ENCODE measurements around the gene CELF5. TPM values are rescaled to one million over a fixed set of nuclear protein-coding genes. Genes with fewer than 3 reads are reported as not detected.

CELF5 gene
- not detected for total RNA-seq

DNA sequence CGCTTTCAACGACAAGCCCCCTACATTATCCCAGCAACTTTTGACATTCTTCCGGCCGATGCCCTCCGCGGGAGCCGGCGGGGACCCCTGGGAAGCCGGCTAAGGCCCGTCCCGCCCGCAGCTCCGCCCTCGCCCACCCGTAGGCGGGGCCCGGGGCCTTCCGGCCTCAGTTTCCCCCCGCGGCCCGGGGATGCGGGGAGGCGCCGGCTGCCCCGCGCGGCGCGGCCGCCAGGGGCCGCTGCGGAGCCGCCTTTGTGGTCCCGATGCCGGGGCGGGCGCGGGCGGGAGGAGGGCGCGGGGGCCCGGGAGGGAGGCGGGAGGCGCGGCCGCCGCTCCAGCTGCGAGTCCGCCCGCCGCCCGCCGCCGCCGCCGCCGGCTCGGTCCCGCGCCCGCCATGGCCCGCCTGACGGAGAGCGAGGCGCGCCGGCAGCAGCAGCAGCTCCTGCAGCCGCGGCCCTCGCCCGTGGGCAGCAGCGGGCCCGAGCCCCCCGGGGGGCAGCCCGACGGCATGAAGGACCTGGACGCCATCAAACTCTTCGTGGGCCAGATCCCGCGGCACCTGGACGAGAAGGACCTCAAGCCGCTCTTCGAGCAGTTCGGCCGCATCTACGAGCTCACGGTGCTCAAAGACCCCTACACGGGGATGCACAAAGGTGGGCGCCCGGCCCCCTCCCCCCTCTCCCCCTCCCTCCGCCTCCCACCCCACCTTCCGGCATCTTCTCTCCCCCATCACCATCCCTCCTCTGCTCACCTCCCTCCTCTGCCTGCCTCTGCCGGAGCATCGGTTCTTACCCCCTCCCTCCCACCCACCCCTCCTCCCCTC lies at the start of gene CELF5:
Gene CELF5, plus strand, starts transcription at position 316 of the 823 bp plus-strand sequence. Its CDS starts 79 bp downstream, at position 395.
- Mint-ChIP-seq H3K4me1 (no peaks in the 10 kb centered on the region), H3K4me3 (no peak within 1 kb of the TSS)

DNA sequence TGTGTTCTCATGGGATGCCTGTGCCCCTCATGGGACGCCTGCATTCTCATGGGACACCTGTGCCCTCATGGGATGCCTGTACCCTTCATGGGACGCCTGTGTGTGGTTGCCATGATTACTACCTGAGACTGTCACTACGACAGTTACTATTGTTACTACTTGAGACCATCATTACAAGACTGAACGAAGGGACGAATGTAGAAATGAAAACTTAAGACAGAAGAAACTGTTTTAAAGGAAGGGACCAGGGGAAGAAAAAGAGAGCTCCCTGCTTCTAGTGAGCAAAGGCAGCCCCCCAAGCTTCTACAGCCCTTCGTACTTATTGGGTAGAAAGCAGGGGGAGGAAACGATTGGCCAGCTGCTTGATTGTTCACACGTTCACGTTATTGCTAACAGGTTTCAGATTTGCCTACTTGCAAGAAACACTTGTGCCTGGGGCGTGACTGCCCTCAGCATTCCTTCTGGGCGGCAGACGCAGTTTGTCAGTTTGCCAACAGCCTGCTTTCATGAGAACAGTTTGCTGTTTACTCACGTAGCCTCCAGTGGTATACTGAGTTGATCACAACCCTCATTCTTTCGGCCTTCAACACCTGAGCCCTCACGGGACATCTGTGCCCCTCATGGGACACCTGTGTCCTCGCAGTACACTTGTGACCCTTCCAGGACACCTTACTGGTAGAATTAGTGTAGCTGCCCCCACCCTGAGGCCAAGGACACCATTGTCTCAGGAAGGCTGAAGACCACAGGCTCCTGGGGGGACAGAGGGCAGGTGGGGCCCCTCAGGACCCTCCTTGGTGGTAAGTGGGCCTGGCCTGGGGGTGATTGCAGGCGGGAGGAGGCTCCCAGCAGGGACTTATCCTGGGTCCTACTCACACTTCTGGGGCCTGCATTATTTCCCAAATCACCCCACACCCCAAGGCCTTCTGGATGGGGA lies 48.4 kb upstream of the CELF5 start:
- peak overlapping the region; percentile 84 for H3K4me3 Mint-ChIP-seq
- no peaks in the 10 kb centered on the region for H3K27me3 Mint-ChIP-seq
- peak overlapping the region; percentile 95 for H3K27ac Mint-ChIP-seq
- H3K36me3 Mint-ChIP-seq: peaks cover 29% of the 10 kb centered on the region
- DNase-seq (no peak), ATAC-seq (no peak)
- peaks cover 19% of the 10 kb centered on the region for H3K4me1 Mint-ChIP-seq
- CTCF ChIA-PET: interaction anchor here (0.9 to 2.0 kb wide), 3 partner anchors 12 to 72 kb away, joined by 3 to 8 read pairs (median 4); no protein-coding TSS in a partner anchor
- H3K9me3 Mint-ChIP-seq (ENCODE audit: low read depth): no peaks in the 10 kb centered on the region

More for the DNA sequence above, at the start of gene CELF5:
- Mint-ChIP-seq H3K9me3 (ENCODE audit: low read depth) (no peaks in the 10 kb centered on the region), H3K36me3 (no peaks in the 10 kb centered on the region), H3K27me3 (peaks cover 33% of the 10 kb centered on the region), H3K27ac (no peak within 1 kb of the TSS)
- ATAC-seq: peak; percentile 82
- CTCF ChIA-PET: interaction anchor here (0.8 to 1.7 kb wide), 8 partner anchors 9 to 205 kb away, joined by 3 to 6 read pairs (median 3); no protein-coding TSS in a partner anchor
- DNase-seq: peak; percentile 52

DNA sequence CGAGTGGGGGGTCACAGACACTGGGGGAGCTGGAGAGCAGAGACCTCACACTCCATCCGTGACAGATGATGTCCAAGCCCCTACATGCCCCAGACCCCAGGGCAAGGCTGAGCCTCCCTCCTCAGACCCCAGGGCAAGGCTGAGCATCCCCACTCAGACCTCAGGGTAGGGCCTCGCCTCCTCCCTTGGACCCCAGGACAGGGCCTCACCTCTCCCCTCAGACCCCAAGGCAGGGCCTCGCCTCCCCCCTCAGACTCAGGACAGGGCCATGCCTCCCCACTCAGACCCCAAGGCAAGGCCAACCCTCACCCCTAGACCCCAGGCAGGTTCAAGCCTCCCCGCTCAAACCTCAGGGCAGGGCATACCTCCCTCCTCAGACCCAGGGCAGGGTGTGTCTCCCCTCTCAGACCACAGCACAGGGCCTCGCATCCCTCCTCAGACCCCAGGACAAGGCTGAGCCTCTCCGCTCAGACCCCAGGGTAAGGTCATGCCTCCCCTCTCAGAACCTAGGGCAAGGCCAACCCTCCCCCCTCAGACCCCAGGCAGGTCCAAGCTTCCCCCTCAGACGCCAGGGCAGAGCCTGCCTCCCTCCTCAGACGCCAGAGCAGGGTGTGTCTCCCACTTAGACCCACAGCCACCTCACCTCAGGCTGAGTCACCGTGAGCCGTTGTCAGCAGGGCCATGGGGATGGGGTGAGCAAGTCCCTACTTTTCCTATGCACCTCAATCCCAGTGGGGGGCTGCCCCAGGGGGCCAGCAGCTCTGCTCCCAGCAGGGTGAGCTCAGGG lies 47.6 kb upstream of the CELF5 start:
- Mint-ChIP-seq H3K27me3 (no peaks in the 10 kb centered on the region), H3K4me3 (peak overlapping the region; percentile 84), H3K9me3 (ENCODE audit: low read depth) (no peaks in the 10 kb centered on the region), H3K27ac (peak overlapping the region; percentile 95), H3K4me1 (peaks cover 21% of the 10 kb centered on the region), H3K36me3 (peaks cover 35% of the 10 kb centered on the region)
- CTCF ChIA-PET: interaction anchor here (0.7 to 2.0 kb wide), 4 partner anchors 13 to 73 kb away, joined by 3 to 8 read pairs (median 4); no protein-coding TSS in a partner anchor
- ATAC-seq (peak; percentile 59), DNase-seq (peak; percentile 90)

DNA sequence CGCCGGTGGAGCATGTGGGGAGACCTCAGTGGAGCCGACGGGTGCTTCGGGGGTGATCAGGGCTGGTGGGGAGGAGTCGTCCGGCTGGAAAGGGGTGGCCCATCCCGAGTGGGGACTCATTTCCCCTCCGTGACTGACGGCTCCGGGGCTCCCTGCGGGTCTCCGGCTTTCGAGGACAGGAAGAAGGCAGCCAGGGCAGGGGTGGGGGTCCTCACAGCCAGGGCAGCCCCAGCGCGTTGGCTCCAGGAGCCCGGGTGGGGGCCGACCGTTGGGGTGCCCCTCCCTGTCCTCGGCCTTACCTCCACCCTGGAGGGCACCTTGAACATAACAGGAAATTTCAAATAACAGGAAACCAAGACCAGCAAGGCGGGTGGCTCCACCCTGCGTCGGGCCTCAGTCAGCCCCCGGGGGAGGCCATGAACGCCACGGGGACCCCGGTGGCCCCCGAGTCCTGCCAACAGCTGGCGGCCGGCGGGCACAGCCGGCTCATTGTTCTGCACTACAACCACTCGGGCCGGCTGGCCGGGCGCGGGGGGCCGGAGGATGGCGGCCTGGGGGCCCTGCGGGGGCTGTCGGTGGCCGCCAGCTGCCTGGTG lies 46.0 kb upstream of the CELF5 start, which contains the start of gene S1PR4:
Gene S1PR4, plus strand, starts transcription at position 393 of the 596 bp plus-strand sequence. Its CDS starts 24 bp downstream, at position 417.
- H3K27me3 Mint-ChIP-seq: no peaks in the 10 kb centered on the region
- CTCF ChIA-PET: interaction anchor here (1.3 kb wide), 1 partner anchor 32 kb away, joined by 3 read pairs; no protein-coding TSS in a partner anchor

DNA sequence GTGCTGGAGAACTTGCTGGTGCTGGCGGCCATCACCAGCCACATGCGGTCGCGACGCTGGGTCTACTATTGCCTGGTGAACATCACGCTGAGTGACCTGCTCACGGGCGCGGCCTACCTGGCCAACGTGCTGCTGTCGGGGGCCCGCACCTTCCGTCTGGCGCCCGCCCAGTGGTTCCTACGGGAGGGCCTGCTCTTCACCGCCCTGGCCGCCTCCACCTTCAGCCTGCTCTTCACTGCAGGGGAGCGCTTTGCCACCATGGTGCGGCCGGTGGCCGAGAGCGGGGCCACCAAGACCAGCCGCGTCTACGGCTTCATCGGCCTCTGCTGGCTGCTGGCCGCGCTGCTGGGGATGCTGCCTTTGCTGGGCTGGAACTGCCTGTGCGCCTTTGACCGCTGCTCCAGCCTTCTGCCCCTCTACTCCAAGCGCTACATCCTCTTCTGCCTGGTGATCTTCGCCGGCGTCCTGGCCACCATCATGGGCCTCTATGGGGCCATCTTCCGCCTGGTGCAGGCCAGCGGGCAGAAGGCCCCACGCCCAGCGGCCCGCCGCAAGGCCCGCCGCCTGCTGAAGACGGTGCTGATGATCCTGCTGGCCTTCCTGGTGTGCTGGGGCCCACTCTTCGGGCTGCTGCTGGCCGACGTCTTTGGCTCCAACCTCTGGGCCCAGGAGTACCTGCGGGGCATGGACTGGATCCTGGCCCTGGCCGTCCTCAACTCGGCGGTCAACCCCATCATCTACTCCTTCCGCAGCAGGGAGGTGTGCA lies 45.3 kb upstream of the CELF5 start:
- H3K27ac Mint-ChIP-seq: peak overlapping the region; percentile 91
- H3K9me3 Mint-ChIP-seq (ENCODE audit: low read depth): no peaks in the 10 kb centered on the region
- peaks cover 36% of the 10 kb centered on the region for H3K4me1 Mint-ChIP-seq
- ATAC-seq (peak; percentile 14), DNase-seq (peak; percentile 65)
- H3K36me3 Mint-ChIP-seq: peaks cover 44% of the 10 kb centered on the region
- no peaks in the 10 kb centered on the region for H3K27me3 Mint-ChIP-seq
- H3K4me3 Mint-ChIP-seq: peak overlapping the region; percentile 97
- CTCF ChIA-PET: interaction anchor here (1.3 to 1.6 kb wide), 2 partner anchors 33 to 75 kb away, joined by 3 to 5 read pairs; no protein-coding TSS in a partner anchor

More for the DNA sequence above, 46.0 kb upstream of the CELF5 start, which contains the start of gene S1PR4:
- Mint-ChIP-seq H3K4me1 (peaks cover 30% of the 10 kb centered on the region), H3K36me3 (peaks cover 40% of the 10 kb centered on the region), H3K4me3 (peak within 1 kb of the TSS; percentile 97), H3K27ac (peak within 1 kb of the TSS; percentile 91), H3K9me3 (ENCODE audit: low read depth) (no peaks in the 10 kb centered on the region)
- peak; percentile 90 for DNase-seq
- ATAC-seq: peak; percentile 81

DNA sequence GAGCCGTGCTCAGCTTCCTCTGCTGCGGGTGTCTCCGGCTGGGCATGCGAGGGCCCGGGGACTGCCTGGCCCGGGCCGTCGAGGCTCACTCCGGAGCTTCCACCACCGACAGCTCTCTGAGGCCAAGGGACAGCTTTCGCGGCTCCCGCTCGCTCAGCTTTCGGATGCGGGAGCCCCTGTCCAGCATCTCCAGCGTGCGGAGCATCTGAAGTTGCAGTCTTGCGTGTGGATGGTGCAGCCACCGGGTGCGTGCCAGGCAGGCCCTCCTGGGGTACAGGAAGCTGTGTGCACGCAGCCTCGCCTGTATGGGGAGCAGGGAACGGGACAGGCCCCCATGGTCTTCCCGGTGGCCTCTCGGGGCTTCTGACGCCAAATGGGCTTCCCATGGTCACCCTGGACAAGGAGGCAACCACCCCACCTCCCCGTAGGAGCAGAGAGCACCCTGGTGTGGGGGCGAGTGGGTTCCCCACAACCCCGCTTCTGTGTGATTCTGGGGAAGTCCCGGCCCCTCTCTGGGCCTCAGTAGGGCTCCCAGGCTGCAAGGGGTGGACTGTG lies 44.6 kb upstream of the CELF5 start:
- Mint-ChIP-seq H3K36me3 (peaks cover 50% of the 10 kb centered on the region), H3K27me3 (no peaks in the 10 kb centered on the region), H3K9me3 (ENCODE audit: low read depth) (no peaks in the 10 kb centered on the region), H3K27ac (peak overlapping the region; percentile 91), H3K4me3 (peak overlapping the region; percentile 97), H3K4me1 (peaks cover 43% of the 10 kb centered on the region)
- CTCF ChIA-PET: interaction anchor here (1.2 to 1.6 kb wide), 2 partner anchors 76 to 229 kb away, joined by 5 to 6 read pairs; no protein-coding TSS in a partner anchor
- ATAC-seq (peak; percentile 5), DNase-seq (peak; percentile 66)

DNA sequence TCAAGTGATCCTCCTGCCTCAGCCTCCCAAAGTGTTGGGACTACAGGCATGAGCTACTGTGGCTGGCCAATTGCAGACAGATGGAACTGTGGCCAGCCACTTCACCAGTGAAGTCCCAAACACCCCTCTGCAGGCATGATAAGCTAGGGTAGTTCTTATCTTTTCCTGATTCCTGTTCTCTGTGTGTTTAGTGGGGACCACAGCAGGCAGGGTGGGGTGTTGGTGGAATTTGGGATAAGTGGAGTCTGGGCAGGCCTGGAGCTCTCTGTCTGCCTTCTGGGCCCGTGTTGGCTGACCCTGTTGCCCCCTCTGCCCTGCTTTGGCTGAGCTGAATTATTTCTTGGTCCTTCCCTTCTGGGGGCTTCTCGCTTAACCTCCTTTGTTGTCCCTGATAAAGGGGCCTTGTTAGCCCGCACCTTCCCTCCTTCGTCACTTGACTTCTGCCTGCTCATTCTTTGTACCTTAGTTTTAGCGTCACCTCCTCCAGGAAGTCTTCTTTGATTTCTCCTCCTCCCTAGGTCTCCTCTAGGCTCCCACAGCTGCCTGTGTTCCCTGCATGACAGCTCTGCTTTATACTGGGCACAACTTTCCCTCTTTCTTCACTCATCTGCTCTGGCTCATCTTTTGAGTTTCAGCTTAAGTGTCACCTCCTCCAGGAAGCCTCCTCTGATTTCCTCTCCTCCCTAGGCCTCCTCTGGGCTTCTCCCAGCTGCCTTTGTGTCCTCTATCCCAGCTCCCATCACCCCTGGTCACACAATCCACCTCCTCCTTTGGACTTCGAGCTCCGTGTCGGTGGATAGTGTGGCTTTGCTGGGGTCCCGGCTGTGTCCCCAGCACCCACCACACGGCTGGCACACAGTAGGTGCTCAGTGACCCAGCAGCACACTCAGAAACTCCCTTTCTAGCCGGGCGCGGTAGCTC lies 40.5 kb upstream of the CELF5 start:
- no peak for DNase-seq
- CTCF ChIA-PET: interaction anchor here (0.9 to 1.7 kb wide), 4 partner anchors 22 to 80 kb away, joined by 3 to 5 read pairs (median 4); no protein-coding TSS in a partner anchor
- no peak for ATAC-seq
- peaks cover 43% of the 10 kb centered on the region for H3K36me3 Mint-ChIP-seq
- peak overlapping the region; percentile 89 for H3K4me3 Mint-ChIP-seq
- H3K27ac Mint-ChIP-seq: peak overlapping the region; percentile 73
- H3K27me3 Mint-ChIP-seq: no peaks in the 10 kb centered on the region
- no peaks in the 10 kb centered on the region for H3K9me3 Mint-ChIP-seq (ENCODE audit: low read depth)
- H3K4me1 Mint-ChIP-seq: peaks cover 55% of the 10 kb centered on the region

DNA sequence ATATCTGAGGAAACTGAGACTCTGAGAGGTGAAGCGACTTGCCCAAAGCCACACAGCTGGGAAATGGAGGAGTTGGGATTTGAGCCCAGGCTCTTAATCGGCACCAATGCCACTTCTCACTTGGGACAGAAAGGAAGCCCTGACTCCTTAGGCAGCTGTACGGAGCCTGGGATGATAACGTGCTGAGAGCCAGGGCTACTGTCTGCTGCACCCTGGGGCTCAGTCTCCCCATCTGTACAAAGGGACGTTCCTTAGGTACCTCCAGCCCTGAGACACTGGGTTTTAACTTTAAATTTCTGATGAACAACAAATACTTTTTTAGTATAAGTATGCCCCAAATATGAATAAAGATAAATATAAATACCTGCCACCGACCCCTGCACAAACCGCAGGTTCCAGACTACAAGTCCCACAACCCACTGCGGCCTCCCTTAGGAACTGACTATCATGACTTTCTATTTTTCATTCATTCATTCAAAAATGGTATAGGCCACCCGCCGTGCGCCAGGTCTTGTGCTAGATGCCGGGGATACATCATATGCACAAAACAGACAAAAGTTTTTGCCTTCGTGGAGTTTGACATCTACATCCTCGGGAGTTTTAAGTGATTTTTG lies 39.5 kb upstream of the CELF5 start:
- CTCF ChIA-PET: interaction anchor here (0.9 to 1.0 kb wide), 2 partner anchors 38 to 81 kb away, joined by 4 to 5 read pairs; no protein-coding TSS in a partner anchor

DNA sequence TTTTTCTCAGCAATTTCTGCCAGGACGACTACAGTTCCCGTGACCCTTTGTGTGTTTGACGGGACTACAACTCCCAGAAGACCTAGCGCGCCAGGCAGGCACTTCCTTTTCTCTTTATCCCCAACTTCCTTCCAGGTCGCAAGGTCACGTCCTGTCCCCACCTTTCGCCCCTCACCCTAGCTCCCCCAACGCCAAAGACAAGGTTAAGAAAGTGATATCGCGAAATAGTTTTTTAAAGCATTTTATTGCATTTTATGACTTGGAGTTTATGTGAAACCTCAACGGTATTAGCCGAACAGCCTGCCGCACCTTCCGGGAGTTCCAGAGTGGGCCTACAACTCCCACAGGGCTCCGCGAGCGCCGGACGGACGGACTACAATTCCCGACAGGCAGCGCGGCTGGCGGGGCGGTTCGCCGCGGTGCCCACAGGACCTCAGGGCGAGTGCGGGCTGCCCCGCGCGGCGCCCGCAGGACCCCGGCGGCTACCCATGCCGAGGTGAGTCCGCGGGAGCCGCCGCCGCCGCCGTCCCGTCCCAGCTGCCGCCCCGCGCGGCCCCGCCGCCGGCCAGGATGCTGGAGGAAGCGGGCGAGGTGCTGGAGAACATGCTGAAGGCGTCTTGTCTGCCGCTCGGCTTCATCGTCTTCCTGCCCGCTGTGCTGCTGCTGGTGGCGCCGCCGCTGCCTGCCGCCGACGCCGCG lies 38.9 kb upstream of the CELF5 start, which contains the start of gene NCLN:
Gene NCLN, plus strand, starts transcription at position 470 of the 699 bp plus-strand sequence. Its CDS starts 101 bp downstream, at position 571.
- Mint-ChIP-seq H3K36me3 (peaks cover 29% of the 10 kb centered on the region), H3K9me3 (ENCODE audit: low read depth) (no peaks in the 10 kb centered on the region), H3K4me1 (peaks cover 60% of the 10 kb centered on the region), H3K4me3 (peak within 1 kb of the TSS; percentile 89), H3K27me3 (no peaks in the 10 kb centered on the region), H3K27ac (peak within 1 kb of the TSS; percentile 91)
- CTCF ChIA-PET: interaction anchor here (0.7 to 1.3 kb wide), 2 partner anchors 45 to 57 kb away, joined by 3 to 6 read pairs; no protein-coding TSS in a partner anchor
- DNase-seq: peak; percentile 94
- ATAC-seq: peak; percentile 83

More for the DNA sequence above, 39.5 kb upstream of the CELF5 start:
- Mint-ChIP-seq H3K4me3 (peak overlapping the region; percentile 89), H3K27ac (peak overlapping the region; percentile 91), H3K4me1 (peaks cover 60% of the 10 kb centered on the region), H3K27me3 (no peaks in the 10 kb centered on the region), H3K9me3 (ENCODE audit: low read depth) (no peaks in the 10 kb centered on the region), H3K36me3 (peaks cover 35% of the 10 kb centered on the region)
- ATAC-seq: peak; percentile 28
- peak; percentile 89 for DNase-seq

All from activated CD8-positive, alpha-beta memory T cell treated with anti-CD3 and anti-CD28 coated beads, Interleukin-2, amount 10 ng/mL, durations not matched to agents 7 days and 5 days (primary cell).